Endothelial cell of umbilical vein (primary cell): ENCODE measurements around the gene GPBAR1. TPM values are rescaled to one million over a fixed set of nuclear protein-coding genes. Genes with fewer than 3 reads are reported as not detected.
A peak's percentile ranks its signal among the peaks of the same experiment; 100 is the strongest.

Experiments used
- BruUV-seq: library from RNA; stranded (reverse); fragments of 400-500 nt; replicated peaks from 2 replicates; lab custom pipeline; 2021; lab: Mats Ljungman, UMichigan
- CTCF ChIA-PET: fragments of 300-600, 350-600 bp; sonication (Branson Sonifier 250); formaldehyde crosslinking; loops from one replicate; lab custom pipeline; 2021; ENCODE audit warnings: antibody characterized with exemption, inconsistent platforms; lab: Charles Lee
- POLR2A ChIA-PET: fragments of 300-600, 350-600 bp; sonication (Branson Sonifier 250); formaldehyde crosslinking; loops from one replicate; lab custom pipeline; 2021; ENCODE audit warnings: antibody characterized with exemption, inconsistent platforms; lab: Charles Lee
- DNase-seq: peaks from one replicate; pipeline ENCODE4 v3.0.0-alpha.2; 2011; ENCODE audit warnings: low read depth, low spot score
- FAIRE-seq: peaks from 2 replicates; lab custom pipeline; 2011; peaks lifted over from hg19 to GRCh38; lab: Jason Lieb, UNC
- H2AFZ ChIP-seq: 2 replicates; pipeline ENCODE4 v1.6.0; 2012; ENCODE audit warnings: low read depth, low read length, control low read depth, inconsistent platforms
- H3K27ac ChIP-seq: 2 replicates; pipeline ENCODE4 v1.5.1; 2011; ENCODE audit warnings: low read depth, mild to moderate bottlenecking, control low read depth, low read length, moderate library complexity; ENCODE audit not compliant: insufficient read depth
- H3K27me3 ChIP-seq, 2 experiments: 2 replicates each; pipeline versions ENCODE4 v1.6.0 to v1.6.1; 2011; ENCODE audit warnings: low read length in 2 of 2, mixed read lengths in 1 of 2; ENCODE audit not compliant: control insufficient read depth in 2 of 2, insufficient read depth in 2 of 2
- H3K36me3 ChIP-seq, 2 experiments: 2 replicates in 1 of 2; 3 replicates in 1 of 2; pipeline ENCODE4 v1.5.1; 2011; ENCODE audit warnings: low read length in 2 of 2, mild to moderate bottlenecking in 1 of 2, moderate library complexity in 1 of 2; ENCODE audit not compliant: control insufficient read depth in 2 of 2, insufficient read depth in 2 of 2; ENCODE audit errors: extremely low read depth in 1 of 2
- H3K4me1 ChIP-seq: 3 replicates; pipeline ENCODE4 v1.5.1; 2011; ENCODE audit warnings: mild to moderate bottlenecking, low read length; ENCODE audit not compliant: control insufficient read depth, insufficient read depth; ENCODE audit errors: extremely low read depth
- H3K4me2 ChIP-seq: 2 replicates; pipeline ENCODE4 v1.6.1; 2011; ENCODE audit warnings: low read length, control low read depth, mixed read lengths; ENCODE audit not compliant: insufficient read depth
- H3K4me3 ChIP-seq, 3 experiments: fragments of 200-600 bp in 1 of 3; sonication (generic), shearing (Covaris generic) in 1 of 3; replicated peaks in 1 of 3; 2 replicates each; pipeline ENCODE4 v1.5.1; 2011 to 2016; ENCODE audit warnings: control low read depth in 3 of 3, low read length in 3 of 3, mild to moderate bottlenecking in 2 of 3, inconsistent platforms in 1 of 3, low read depth in 1 of 3, moderate library complexity in 1 of 3; ENCODE audit not compliant: insufficient read depth in 1 of 3
- H3K79me2 ChIP-seq: 2 replicates; pipeline ENCODE4 v1.6.0; 2012; ENCODE audit warnings: low read length, inconsistent platforms; ENCODE audit not compliant: control insufficient read depth, insufficient read depth
- H3K9ac ChIP-seq: replicated peaks from 2 replicates; pipeline ENCODE3; 2011; ENCODE audit warnings: low read length, control low read depth; ENCODE audit not compliant: insufficient read depth; ENCODE audit errors: extremely low read depth
- H3K9me1 ChIP-seq: replicated peaks from 3 replicates; pipeline ENCODE4 v1.6.0; 2011; ENCODE audit warnings: mild to moderate bottlenecking, low read length; ENCODE audit not compliant: control insufficient read depth, insufficient read depth; ENCODE audit errors: extremely low read depth
- H3K9me3 ChIP-seq: replicated peaks from 2 replicates; pipeline ENCODE4 v1.5.1; 2012; ENCODE audit warnings: low read length, inconsistent platforms; ENCODE audit not compliant: control insufficient read depth, insufficient read depth
- H4K20me1 ChIP-seq: replicated peaks from 2 replicates; pipeline ENCODE3; 2011; ENCODE audit warnings: mild to moderate bottlenecking, low read length; ENCODE audit not compliant: control insufficient read depth, insufficient read depth; ENCODE audit errors: extremely low read depth
- CTCF ChIP-seq, 2 donors: IDR thresholded peaks; 1 replicate in 1 of 2; 2 replicates in 1 of 2; pipeline ENCODE4 v1.5.1; 2011; ENCODE audit warnings: low read length in 2 of 2, mild to moderate bottlenecking in 2 of 2, moderate library complexity in 2 of 2, control low read depth in 1 of 2, inconsistent platforms in 1 of 2, low read depth in 1 of 2; ENCODE audit not compliant: insufficient read depth in 1 of 2; ENCODE audit errors: extremely low read depth in 1 of 2
- EZH2 ChIP-seq: IDR thresholded peaks from 2 replicates; pipeline ENCODE4 v1.6.1; 2012; ENCODE audit warnings: borderline replicate concordance, low read depth, mild to moderate bottlenecking, moderate library complexity, low read length, inconsistent platforms; ENCODE audit not compliant: severe bottlenecking
- FOS ChIP-seq: IDR thresholded peaks from 2 replicates; pipeline ENCODE4 v1.6.1; 2011; ENCODE audit warnings: mild to moderate bottlenecking, low read length, moderate library complexity, borderline replicate concordance; ENCODE audit not compliant: insufficient read depth
- GATA2 ChIP-seq: IDR thresholded peaks from 2 replicates; pipeline ENCODE4 v1.7.0; 2011; ENCODE audit warnings: low read depth, mild to moderate bottlenecking, moderate library complexity, mixed read lengths, low read length; ENCODE audit not compliant: insufficient read length, insufficient read depth
- JUN ChIP-seq: IDR thresholded peaks from 2 replicates; pipeline ENCODE4 v1.6.1; 2011; ENCODE audit warnings: borderline replicate concordance, low read depth; ENCODE audit not compliant: insufficient read length, insufficient read depth
- MAX ChIP-seq: IDR thresholded peaks from 2 replicates; pipeline ENCODE4 v1.6.1; 2011; ENCODE audit not compliant: insufficient read depth, insufficient read length
- MYC ChIP-seq: IDR thresholded peaks from one replicate; pipeline ENCODE4 v1.6.1; 2011; ENCODE audit warnings: mild to moderate bottlenecking, low read depth, low read length
- POLR2A ChIP-seq: IDR thresholded peaks from 2 replicates; pipeline ENCODE4 v1.6.1; 2012; ENCODE audit warnings: low read depth, mild to moderate bottlenecking, control low read depth, low read length
- POLR2AphosphoS5 ChIP-seq: IDR thresholded peaks from 2 replicates; pipeline ENCODE4 v1.6.1; 2012; ENCODE audit warnings: low read depth, mild to moderate bottlenecking, control low read depth, low read length, moderate library complexity; ENCODE audit not compliant: insufficient read depth
- dilution Hi-C: fragments of 300-500 bp; cut with MboI; formaldehyde crosslinking; loops from one replicate; pipeline ENCODE4 v1.15.0; 2019; ENCODE audit warnings: low sequenced_read_pairs; ENCODE audit not compliant: extremely low pct_ligation_motif_present
- intact Hi-C: fragments of 100-400 bp; cut with micrococcal nuclease; formaldehyde crosslinking; loops from one replicate; pipeline ENCODE4 v1.10.0; 2022
- polyA plus RNA-seq, 4 experiments: library from polyadenylated mRNA; depleted of rRNA in 3 of 4; stranded (reverse) in 3 of 4; unstranded in 1 of 4; fragments of >200 nt; gene quantifications; 2 replicates each; pipeline versions ENCODE4 v1.2.1 to v1.2.3, GENCODE V29; 2011 to 2012; ENCODE audit warnings: missing spikeins in 1 of 4
- total RNA-seq: library from RNA; stranded (reverse); gene quantifications from 2 replicates; pipeline ENCODE4 v1.2.3, GENCODE V29; 2021

The GPBAR1 gene
- total and polyA plus RNA-seq, 2 donors (not counting 3 experiments of a cell fraction or from before 2014, with no cell fraction given) = 0.14 to 0.75 TPM

GRCh38 chr2:218216674-218217359 lies 44.0 kb upstream of the GPBAR1 start, which contains the start of gene ARPC2:
TSS of gene ARPC2 (plus strand) at chr2:218217189. CDS start at chr2:218217471, 282 bp downstream.
- intact Hi-C loops (loop anchor here (1.0 kb wide), 2 partner anchors 31 to 53 kb away; partner anchors contain the start of genes AAMP and PNKD), dilution Hi-C loops (no loop called here)
- H3K79me2 ChIP-seq = peaks cover 47% of the 10 kb centered on the region
- peak within 1 kb of the TSS; percentile 95 for H3K4me2 ChIP-seq
- H3K27me3 ChIP-seq = peaks cover 0 to under 1% of the 10 kb centered on the region in 2 experiments
- H3K9me3 ChIP-seq = no peaks in the 10 kb centered on the region
- H3K27ac ChIP-seq = peak within 1 kb of the TSS; percentile 70
- peaks cover 32% of the 10 kb centered on the region for H3K4me1 ChIP-seq
- H3K4me3 ChIP-seq = peak within 1 kb of the TSS; percentile 81 to 96 (median 88)
- TF ChIP-seq GATA2 (no peak), MAX (peak; percentile 25), MYC (no peak), JUN (no peak), EZH2 (no peak), CTCF (IDR thresholded peaks at IDR 0.05; ENCODE audit: extremely low read depth in 1 of 2, insufficient read depth in 1 of 2, low read depth in 1 of 2, low read length in 2 of 2) (no peak), FOS (no peak), POLR2A (peak; percentile 89), POLR2AphosphoS5 (peak; percentile 98)
- H3K9me1 ChIP-seq = no peaks in the 10 kb centered on the region
- DNase-seq (peak; percentile 97), FAIRE-seq (peak; percentile 78)
- H2AFZ ChIP-seq = peak within 1 kb of the TSS; percentile 86
- H3K9ac ChIP-seq = peak within 1 kb of the TSS; percentile 78
- TSS peak; percentile 88 for BruUV-seq
- CTCF ChIA-PET = interaction anchor here (0.7 to 1.1 kb wide), 4 partner anchors 12 to 179 kb away, joined by 3 to 4 read pairs (median 3); no protein-coding TSS in a partner anchor
- POLR2A ChIA-PET = interaction anchor here (0.5 to 1.6 kb wide), 3 partner anchors 10 to 53 kb away, joined by 3 read pairs; partner anchors contain the start of genes AAMP and PNKD
- H4K20me1 ChIP-seq = peaks cover 6% of the 10 kb centered on the region
- H3K36me3 ChIP-seq = peaks cover 0 to 8% of the 10 kb centered on the region in 2 experiments
